ENCODE results near the gene SPAG16. TPM values are rescaled to one million over a fixed set of nuclear protein-coding genes. Genes with fewer than 3 reads are reported as not detected.

Gene SPAG16
- polyA plus RNA-seq, 4 donors = 37.2 to 72.6 (median 65.7) TPM

GRCh38 chr2:214226061-214226460 is 941.8 kb downstream of the SPAG16 start:
- DNase-seq (ENCODE audit: low read depth in 4 of 4, low spot score in 3 of 4) = no peak

- no peak for DNase-seq (ENCODE audit: low read depth in 4 of 4, low spot score in 3 of 4)
Observed at GRCh38 chr2:214232271-214232670, 948.0 kb downstream of the SPAG16 start.

GRCh38 chr2:214233164-214233563 is 948.9 kb downstream of the SPAG16 start:
- no peak for DNase-seq (ENCODE audit: low read depth in 4 of 4, low spot score in 3 of 4)

GRCh38 chr2:214242797-214243196 is 958.5 kb downstream of the SPAG16 start:
- DNase-seq (ENCODE audit: low read depth in 4 of 4, low spot score in 3 of 4) = no peak

- no peak for DNase-seq (ENCODE audit: low read depth in 4 of 4, low spot score in 3 of 4)
Observed at GRCh38 chr2:214244847-214245246, 960.6 kb downstream of the SPAG16 start.

GRCh38 chr2:214246417-214246816 is 962.2 kb downstream of the SPAG16 start:
- no peak for DNase-seq (ENCODE audit: low read depth in 4 of 4, low spot score in 3 of 4)

GRCh38 chr2:214247531-214247930 is 963.3 kb downstream of the SPAG16 start:
- DNase-seq (ENCODE audit: low read depth in 4 of 4, low spot score in 3 of 4) = no peak

GRCh38 chr2:214255046-214255445 is 970.8 kb downstream of the SPAG16 start:
- no peak for DNase-seq (ENCODE audit: low read depth in 4 of 4, low spot score in 3 of 4)

- no peak for DNase-seq (ENCODE audit: low read depth in 4 of 4, low spot score in 3 of 4)
Observed at GRCh38 chr2:214261683-214262082, 977.4 kb downstream of the SPAG16 start.

GRCh38 chr2:214264171-214264570 is 979.9 kb downstream of the SPAG16 start:
- no peak for DNase-seq (ENCODE audit: low read depth in 4 of 4, low spot score in 3 of 4)

GRCh38 chr2:214265991-214266489 is 981.8 kb downstream of the SPAG16 start:
- DNase-seq (ENCODE audit: low read depth in 4 of 4, low spot score in 3 of 4) = no peak

GRCh38 chr2:214277880-214278279 is 993.6 kb downstream of the SPAG16 start:
- DNase-seq (ENCODE audit: low read depth in 4 of 4, low spot score in 3 of 4) = no peak

GRCh38 chr2:214286011-214286410 is 1001.7 kb downstream of the SPAG16 start:
- no peak for DNase-seq (ENCODE audit: low read depth in 4 of 4, low spot score in 3 of 4)

- DNase-seq (ENCODE audit: low read depth in 4 of 4, low spot score in 3 of 4) = no peak
Observed at GRCh38 chr2:214293593-214293992, 1009.3 kb downstream of the SPAG16 start.

- no peak for DNase-seq (ENCODE audit: low read depth in 4 of 4, low spot score in 3 of 4)
Observed at GRCh38 chr2:214294426-214294825, 1010.2 kb downstream of the SPAG16 start.

GRCh38 chr2:214297423-214297822 is 1013.2 kb downstream of the SPAG16 start:
- DNase-seq (ENCODE audit: low read depth in 4 of 4, low spot score in 3 of 4) = no peak

- no peak for DNase-seq (ENCODE audit: low read depth in 4 of 4, low spot score in 3 of 4)
Observed at GRCh38 chr2:214310319-214310718, 1026.1 kb downstream of the SPAG16 start.

GRCh38 chr2:214311031-214311533 is 1026.8 kb downstream of the SPAG16 start:
- no peak for DNase-seq (ENCODE audit: low read depth in 4 of 4, low spot score in 3 of 4)

GRCh38 chr2:214311931-214312749 is 1027.9 kb downstream of the SPAG16 start:
- DNase-seq (ENCODE audit: low read depth in 4 of 4, low spot score in 3 of 4) = no peak

GRCh38 chr2:214315324-214315723 is 1031.1 kb downstream of the SPAG16 start:
- no peak for DNase-seq (ENCODE audit: low read depth in 4 of 4, low spot score in 3 of 4)

- DNase-seq (ENCODE audit: low read depth in 4 of 4, low spot score in 3 of 4) = no peak
Observed at GRCh38 chr2:214320211-214320610, 1035.9 kb downstream of the SPAG16 start.

- DNase-seq (ENCODE audit: low read depth in 4 of 4, low spot score in 3 of 4) = no peak
Observed at GRCh38 chr2:214322662-214323061, 1038.4 kb downstream of the SPAG16 start.
